ENCODE data around the gene CYTIP. TPM values are rescaled to one million over a fixed set of nuclear protein-coding genes. Genes with fewer than 3 reads are reported as not detected.

CYTIP gene
- total RNA-seq, 2 donors from 2014 or later, result 0.31 TPM; not detected in 1

- TF ChIP-seq CTCF (conservative IDR thresholded peaks at IDR 0.05), result no peak
- Mint-ChIP-seq H3K4me1 (peaks cover 11% of the 10 kb centered on the region), H3K9me3 (no peaks in the 10 kb centered on the region), H3K27me3 (ENCODE audit: insufficient read depth) (peaks cover 2% of the 10 kb centered on the region), H3K27ac (no peak overlapping the region), H3K36me3 (ENCODE audit: low read depth) (no peaks in the 10 kb centered on the region), H3K4me3 (no peak overlapping the region)
- Histone ChIP-seq H3K9me3 (ENCODE audit: control insufficient read depth, low read length) (no peaks in the 10 kb centered on the region), H3K4me1 (ENCODE audit: control insufficient read depth, insufficient read depth, low read length) (no peaks in the 10 kb centered on the region), H3K9ac (ENCODE audit: extremely low read depth, low read length, poor library complexity, severe bottlenecking) (no peak overlapping the region), H3K36me3 (ENCODE audit: control insufficient read depth, insufficient read depth, low read length) (no peaks in the 10 kb centered on the region), H3K27ac (ENCODE audit: low read depth, low read length) (no peak overlapping the region), H3K27me3 (ENCODE audit: control insufficient read depth, insufficient read depth, low read length, poor library complexity, severe bottlenecking) (no peaks in the 10 kb centered on the region), H3K4me3 (ENCODE audit: low read length) (no peak overlapping the region)
- WGBS, 2 experiments (ENCODE audit: insufficient coverage in 1 of 2, insufficient read length in 1 of 2), result 85% methylated on average over 1 of the region's 1 CpG; no CpG with 5 or more reads in 1 of the 2 experiments
- no peak for DNase-seq
These were observed 25.8 kb upstream of the CYTIP start for GRCh38 chr2:157469726-157470125.

GRCh38 chr2:157468931-157469708 lies 25.2 kb upstream of the CYTIP start:
- 88 to 95% methylated on average over 2 to 8 of the region's 8 CpGs for WGBS, 2 experiments (ENCODE audit: insufficient coverage in 1 of 2, insufficient read length in 1 of 2)
- H3K27ac Mint-ChIP-seq, result no peak overlapping the region

GRCh38 chr2:157466764-157467163 lies 22.9 kb upstream of the CYTIP start:
- Histone ChIP-seq H3K4me3 (ENCODE audit: low read length) (no peak overlapping the region), H3K27me3 (ENCODE audit: control insufficient read depth, insufficient read depth, low read length, poor library complexity, severe bottlenecking) (no peaks in the 10 kb centered on the region), H3K9me3 (ENCODE audit: control insufficient read depth, low read length) (no peaks in the 10 kb centered on the region), H3K9ac (ENCODE audit: extremely low read depth, low read length, poor library complexity, severe bottlenecking) (no peak overlapping the region), H3K27ac (ENCODE audit: low read depth, low read length) (no peak overlapping the region), H3K4me1 (ENCODE audit: control insufficient read depth, insufficient read depth, low read length) (no peaks in the 10 kb centered on the region), H3K36me3 (ENCODE audit: control insufficient read depth, insufficient read depth, low read length) (no peaks in the 10 kb centered on the region)
- Mint-ChIP-seq H3K27me3 (ENCODE audit: insufficient read depth) (no peaks in the 10 kb centered on the region), H3K4me1 (peaks cover 11% of the 10 kb centered on the region), H3K27ac (no peak overlapping the region), H3K9me3 (no peaks in the 10 kb centered on the region), H3K4me3 (no peak overlapping the region), H3K36me3 (ENCODE audit: low read depth) (no peaks in the 10 kb centered on the region)
- no peak for TF ChIP-seq CTCF (conservative IDR thresholded peaks at IDR 0.05)
- WGBS, 2 experiments (ENCODE audit: insufficient coverage in 1 of 2, insufficient read length in 1 of 2), result 96% methylated on average over 5 of the region's 5 CpGs; no CpG with 5 or more reads in 1 of the 2 experiments
- no peak for DNase-seq

More at GRCh38 chr2:157468931-157469708, 25.2 kb upstream of the CYTIP start:
- no peak for DNase-seq
- TF ChIP-seq CTCF (conservative IDR thresholded peaks at IDR 0.05), result no peak
- Histone ChIP-seq H3K9ac (ENCODE audit: extremely low read depth, low read length, poor library complexity, severe bottlenecking) (no peak overlapping the region), H3K27ac (ENCODE audit: low read depth, low read length) (no peak overlapping the region), H3K4me1 (ENCODE audit: control insufficient read depth, insufficient read depth, low read length) (no peaks in the 10 kb centered on the region), H3K36me3 (ENCODE audit: control insufficient read depth, insufficient read depth, low read length) (no peaks in the 10 kb centered on the region), H3K9me3 (ENCODE audit: control insufficient read depth, low read length) (no peaks in the 10 kb centered on the region), H3K27me3 (ENCODE audit: control insufficient read depth, insufficient read depth, low read length, poor library complexity, severe bottlenecking) (no peaks in the 10 kb centered on the region), H3K4me3 (ENCODE audit: low read length) (no peak overlapping the region)
- H3K9me3 Mint-ChIP-seq, result no peaks in the 10 kb centered on the region
- H3K4me3 Mint-ChIP-seq, result no peak overlapping the region
- H3K36me3 Mint-ChIP-seq (ENCODE audit: low read depth), result no peaks in the 10 kb centered on the region
- peaks cover 11% of the 10 kb centered on the region for H3K4me1 Mint-ChIP-seq
- H3K27me3 Mint-ChIP-seq (ENCODE audit: insufficient read depth), result peaks cover 2% of the 10 kb centered on the region

Measured in endodermal cell (in vitro differentiated cells).